Effector CD8-positive, alpha-beta T cell (primary cell): ENCODE measurements around the gene TREM2.
"Not testable (repeated sequence)": the region's sequence is repeated elsewhere in the genome, so short reads cannot be mapped to it uniquely, and the experiment has no call there.

Source experiments
- DNase-seq: peaks from one replicate; lab custom pipeline; 2025; lab: John Stamatoyannopoulos, UW

TREM2 gene

GRCh38 chr6:41153992-41154625 lies 8.8 kb downstream of the TREM2 start, which contains the start of gene TREML1:
Gene TREML1 (minus strand): TSS chr6:41154347. CDS start chr6:41154288, 59 bp downstream.
- no peak for DNase-seq

- no peak for DNase-seq
Measured at GRCh38 chr6:41153451-41153850, 9.5 kb downstream of the TREM2 start.

GRCh38 chr6:41150671-41151070 lies 12.2 kb downstream of the TREM2 start:
- DNase-seq, result no peak

- no peak for DNase-seq
Measured at GRCh38 chr6:41147917-41148316, 15.0 kb downstream of the TREM2 start.

GRCh38 chr6:41136911-41137310 lies 26.0 kb downstream of the TREM2 start:
- DNase-seq, result no peak

- DNase-seq, result no peak
Measured at GRCh38 chr6:41135062-41135832, 27.7 kb downstream of the TREM2 start.

- no peak for DNase-seq
Measured at GRCh38 chr6:41132254-41132653, 30.7 kb downstream of the TREM2 start.

GRCh38 chr6:41125282-41125681 lies 37.6 kb downstream of the TREM2 start:
- DNase-seq, result no peak

GRCh38 chr6:41122918-41123317 lies 40.0 kb downstream of the TREM2 start:
- DNase-seq, result no peak

- no peak for DNase-seq
Measured at GRCh38 chr6:41122373-41122772, 40.5 kb downstream of the TREM2 start.

- no peak for DNase-seq
Measured at GRCh38 chr6:41120058-41120457, 42.9 kb downstream of the TREM2 start.

GRCh38 chr6:41119508-41119907 lies 43.4 kb downstream of the TREM2 start:
- no peak for DNase-seq

GRCh38 chr6:41115027-41115426 lies 47.9 kb downstream of the TREM2 start:
- DNase-seq, result not testable (repeated sequence)

- no peak for DNase-seq
Measured at GRCh38 chr6:41111017-41111416, 51.9 kb downstream of the TREM2 start.
